ENCODE measurements around the gene SOD2. TPM values are rescaled to one million over a fixed set of nuclear protein-coding genes. Genes with fewer than 3 reads are reported as not detected.

SOD2 gene
- total and polyA plus RNA-seq, 9 of the 15 experiments (the other 6 are each of a cell fraction or from before 2014, with no cell fraction given), result 39.8 to 140 (median 95.8) TPM

DNA sequence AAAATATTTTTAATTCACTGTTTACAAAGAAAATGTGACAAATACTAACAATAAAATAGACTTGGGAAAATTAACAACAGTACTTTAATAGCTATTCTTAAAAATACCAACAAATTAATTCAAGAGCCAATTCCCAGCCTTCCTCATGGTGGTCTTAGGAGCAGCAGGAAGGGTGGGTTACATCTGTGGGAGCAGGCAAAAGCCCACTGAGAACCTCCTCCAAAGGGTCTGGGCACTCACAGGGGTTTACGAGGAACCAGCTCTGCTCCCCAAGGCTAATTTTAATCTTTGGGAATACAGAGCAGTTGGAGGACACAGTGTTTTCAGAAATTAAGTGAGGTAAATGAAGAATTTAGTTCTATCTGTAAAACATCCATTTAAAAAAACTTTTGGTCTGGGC, 10.2 kb downstream of the SOD2 start:
- no peaks in the 10 kb centered on the region for H3K9me1 ChIP-seq (ENCODE audit: control insufficient read depth, insufficient read depth, low read length)
- WGBS (ENCODE audit: insufficient coverage, low coverage, missing lambda C conversion rate), result 96% methylated on average over 1 of the region's 1 CpG
- BruUV-seq (replicated peaks), result no TSS peak
- peaks cover 19% of the 10 kb centered on the region; the same call in 2 of the 3 replicates for H3K79me2 ChIP-seq (ENCODE audit: control insufficient read depth, insufficient read depth, low read length)
- no peak overlapping the region for H3K9ac ChIP-seq (ENCODE audit: insufficient read depth in 1 of 2, low read depth in 2 of 2, low read length in 2 of 2)
- no peaks in the 10 kb centered on the region for H3K27me3 ChIP-seq (ENCODE audit: control insufficient read depth in 2 of 2, insufficient read depth in 2 of 2, low read length in 2 of 2)
- no peak for FAIRE-seq
- DNase-seq (ENCODE audit: extremely low read depth in 1 of 4, low spot score in 3 of 4), result no peak
- no peak overlapping the region for H3K4me2 ChIP-seq (ENCODE audit: insufficient read depth, low read length)
- no peaks in the 10 kb centered on the region; a peak in 1 of 5 replicates for H3K4me1 ChIP-seq (replicated peaks in 1 of 2; ENCODE audit: control insufficient read depth in 2 of 2, insufficient read depth in 2 of 2, low read length in 2 of 2)
- in situ Hi-C loops (cut with MboI), result no loop called here
- ChIA-PET CTCF (ENCODE audit: low intra/inter-chr PET ratio) (no interaction called here), POLR2A (interaction anchor here (0.7 to 1.9 kb wide), 6 partner anchors 9 to 534 kb away, joined by 3 to 13 read pairs (median 4); partner anchors contain the start of gene SOD2)
- H2AFZ ChIP-seq (ENCODE audit: low read depth, low read length), result no peak overlapping the region
- H3K27ac ChIP-seq (ENCODE audit: extremely low read depth, low read depth, low read length), result no peak overlapping the region
- no peaks in the 10 kb centered on the region for H4K20me1 ChIP-seq (replicated peaks; ENCODE audit: control insufficient read depth, insufficient read depth, low read length)
- intact Hi-C loops (cut with micrococcal nuclease), result no loop called here
- no peaks in the 10 kb centered on the region for H3K9me3 ChIP-seq (replicated peaks; ENCODE audit: control insufficient read depth, insufficient read depth, low read depth, low read length)
- no peak for ATAC-seq
- H3K4me3 ChIP-seq, result no peak overlapping the region
- peaks cover 89% of the 10 kb centered on the region for H3K36me3 ChIP-seq (ENCODE audit: control insufficient read depth, insufficient read depth, low read length)
- TF ChIP-seq SLC30A9 (CRISPR knock-in tag; IDR thresholded peaks at IDR 0.05), result no peak
- TF ChIP-seq, protein P1, sequence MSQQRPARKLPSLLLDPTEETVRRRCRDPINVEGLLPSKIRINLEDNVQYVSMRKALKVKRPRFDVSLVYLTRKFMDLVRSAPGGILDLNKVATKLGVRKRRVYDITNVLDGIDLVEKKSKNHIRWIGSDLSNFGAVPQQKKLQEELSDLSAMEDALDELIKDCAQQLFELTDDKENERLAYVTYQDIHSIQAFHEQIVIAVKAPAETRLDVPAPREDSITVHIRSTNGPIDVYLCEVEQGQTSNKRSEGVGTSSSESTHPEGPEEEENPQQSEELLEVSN (IDR thresholded peaks at IDR 0.05; ENCODE audit: borderline replicate concordance in 1 of 2, extremely low read depth in 1 of 2, insufficient read depth in 1 of 2, insufficient read length in 1 of 2, low read depth in 1 of 2, low read length in 1 of 2, poor library complexity in 1 of 2, severe bottlenecking in 1 of 2), result no peak
- TF ChIP-seq, protein P2, sequence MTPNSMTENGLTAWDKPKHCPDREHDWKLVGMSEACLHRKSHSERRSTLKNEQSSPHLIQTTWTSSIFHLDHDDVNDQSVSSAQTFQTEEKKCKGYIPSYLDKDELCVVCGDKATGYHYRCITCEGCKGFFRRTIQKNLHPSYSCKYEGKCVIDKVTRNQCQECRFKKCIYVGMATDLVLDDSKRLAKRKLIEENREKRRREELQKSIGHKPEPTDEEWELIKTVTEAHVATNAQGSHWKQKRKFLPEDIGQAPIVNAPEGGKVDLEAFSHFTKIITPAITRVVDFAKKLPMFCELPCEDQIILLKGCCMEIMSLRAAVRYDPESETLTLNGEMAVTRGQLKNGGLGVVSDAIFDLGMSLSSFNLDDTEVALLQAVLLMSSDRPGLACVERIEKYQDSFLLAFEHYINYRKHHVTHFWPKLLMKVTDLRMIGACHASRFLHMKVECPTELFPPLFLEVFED (CRISPR knock-in tag; conservative IDR thresholded peaks at IDR 0.05), result no peak
- no peak for TF ChIP-seq PCBP1 (IDR thresholded peaks at IDR 0.05; ENCODE audit: low read depth, low read length, poor library complexity, severe bottlenecking)
- TF ChIP-seq, protein P3, sequence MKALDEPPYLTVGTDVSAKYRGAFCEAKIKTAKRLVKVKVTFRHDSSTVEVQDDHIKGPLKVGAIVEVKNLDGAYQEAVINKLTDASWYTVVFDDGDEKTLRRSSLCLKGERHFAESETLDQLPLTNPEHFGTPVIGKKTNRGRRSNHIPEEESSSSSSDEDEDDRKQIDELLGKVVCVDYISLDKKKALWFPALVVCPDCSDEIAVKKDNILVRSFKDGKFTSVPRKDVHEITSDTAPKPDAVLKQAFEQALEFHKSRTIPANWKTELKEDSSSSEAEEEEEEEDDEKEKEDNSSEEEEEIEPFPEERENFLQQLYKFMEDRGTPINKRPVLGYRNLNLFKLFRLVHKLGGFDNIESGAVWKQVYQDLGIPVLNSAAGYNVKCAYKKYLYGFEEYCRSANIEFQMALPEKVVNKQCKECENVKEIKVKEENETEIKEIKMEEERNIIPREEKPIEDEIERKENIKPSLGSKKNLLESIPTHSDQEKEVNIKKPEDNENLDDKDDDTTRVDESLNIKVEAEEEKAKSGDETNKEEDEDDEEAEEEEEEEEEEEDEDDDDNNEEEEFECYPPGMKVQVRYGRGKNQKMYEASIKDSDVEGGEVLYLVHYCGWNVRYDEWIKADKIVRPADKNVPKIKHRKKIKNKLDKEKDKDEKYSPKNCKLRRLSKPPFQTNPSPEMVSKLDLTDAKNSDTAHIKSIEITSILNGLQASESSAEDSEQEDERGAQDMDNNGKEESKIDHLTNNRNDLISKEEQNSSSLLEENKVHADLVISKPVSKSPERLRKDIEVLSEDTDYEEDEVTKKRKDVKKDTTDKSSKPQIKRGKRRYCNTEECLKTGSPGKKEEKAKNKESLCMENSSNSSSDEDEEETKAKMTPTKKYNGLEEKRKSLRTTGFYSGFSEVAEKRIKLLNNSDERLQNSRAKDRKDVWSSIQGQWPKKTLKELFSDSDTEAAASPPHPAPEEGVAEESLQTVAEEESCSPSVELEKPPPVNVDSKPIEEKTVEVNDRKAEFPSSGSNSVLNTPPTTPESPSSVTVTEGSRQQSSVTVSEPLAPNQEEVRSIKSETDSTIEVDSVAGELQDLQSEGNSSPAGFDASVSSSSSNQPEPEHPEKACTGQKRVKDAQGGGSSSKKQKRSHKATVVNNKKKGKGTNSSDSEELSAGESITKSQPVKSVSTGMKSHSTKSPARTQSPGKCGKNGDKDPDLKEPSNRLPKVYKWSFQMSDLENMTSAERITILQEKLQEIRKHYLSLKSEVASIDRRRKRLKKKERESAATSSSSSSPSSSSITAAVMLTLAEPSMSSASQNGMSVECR (CRISPR knock-in tag; IDR thresholded peaks at IDR 0.05), result no peak
- no peak for TF ChIP-seq KHSRP (IDR thresholded peaks at IDR 0.05)
- no peak for TF ChIP-seq ZNF778 (CRISPR knock-in tag; IDR thresholded peaks at IDR 0.05)
- no peak for TF ChIP-seq NELFE (IDR thresholded peaks at IDR 0.05; ENCODE audit: insufficient read depth, insufficient read length)
- no peak for TF ChIP-seq TBL1XR1 (IDR thresholded peaks at IDR 0.05; ENCODE audit: low read length in 2 of 2)
- no peak for TF ChIP-seq CHD4 (IDR thresholded peaks at IDR 0.05; ENCODE audit: insufficient read depth, insufficient replicate concordance, low read depth, low read length, poor library complexity, severe bottlenecking)
- TF ChIP-seq, protein P4, sequence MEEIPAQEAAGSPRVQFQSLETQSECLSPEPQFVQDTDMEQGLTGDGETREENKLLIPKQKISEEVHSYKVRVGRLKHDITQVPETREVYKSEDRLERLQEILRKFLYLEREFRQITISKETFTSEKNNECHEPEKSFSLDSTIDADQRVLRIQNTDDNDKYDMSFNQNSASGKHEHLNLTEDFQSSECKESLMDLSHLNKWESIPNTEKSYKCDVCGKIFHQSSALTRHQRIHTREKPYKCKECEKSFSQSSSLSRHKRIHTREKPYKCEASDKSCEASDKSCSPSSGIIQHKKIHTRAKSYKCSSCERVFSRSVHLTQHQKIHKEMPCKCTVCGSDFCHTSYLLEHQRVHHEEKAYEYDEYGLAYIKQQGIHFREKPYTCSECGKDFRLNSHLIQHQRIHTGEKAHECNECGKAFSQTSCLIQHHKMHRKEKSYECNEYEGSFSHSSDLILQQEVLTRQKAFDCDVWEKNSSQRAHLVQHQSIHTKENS (CRISPR knock-in tag; IDR thresholded peaks at IDR 0.05), result no peak
